ENCODE results near the gene SMYD4.

SMYD4 gene

GRCh38 chr17:1729966-1730325, 99.8 kb downstream of the SMYD4 start:
- DNase-seq, result no peak
